Endothelial cell of umbilical vein (primary cell): Measurements from ENCODE around the gene INAVA. TPM values are rescaled to one million over a fixed set of nuclear protein-coding genes. Genes with fewer than 3 reads are reported as not detected.
A peak's percentile ranks its signal among the peaks of the same experiment; 100 is the strongest.

Experiments
- BruUV-seq: library from RNA; stranded (reverse); fragments of 400-500 nt; replicated peaks from 2 replicates; lab custom pipeline; 2021; lab: Mats Ljungman, UMichigan
- CTCF ChIA-PET: fragments of 300-600, 350-600 bp; sonication (Branson Sonifier 250); formaldehyde crosslinking; loops from one replicate; lab custom pipeline; 2021; ENCODE audit warnings: antibody characterized with exemption, inconsistent platforms; lab: Charles Lee
- POLR2A ChIA-PET: fragments of 300-600, 350-600 bp; sonication (Branson Sonifier 250); formaldehyde crosslinking; loops from one replicate; lab custom pipeline; 2021; ENCODE audit warnings: antibody characterized with exemption, inconsistent platforms; lab: Charles Lee
- DNase-seq: peaks from one replicate; pipeline ENCODE4 v3.0.0-alpha.2; 2011; ENCODE audit warnings: low read depth, low spot score
- FAIRE-seq: peaks from 2 replicates; lab custom pipeline; 2011; peaks lifted over from hg19 to GRCh38; lab: Jason Lieb, UNC
- H2AFZ ChIP-seq: 2 replicates; pipeline ENCODE4 v1.6.0; 2012; ENCODE audit warnings: low read depth, low read length, control low read depth, inconsistent platforms
- H3K27ac ChIP-seq: 2 replicates; pipeline ENCODE4 v1.5.1; 2011; ENCODE audit warnings: low read depth, mild to moderate bottlenecking, control low read depth, low read length, moderate library complexity; ENCODE audit not compliant: insufficient read depth
- H3K27me3 ChIP-seq, 2 experiments: 2 replicates each; pipeline versions ENCODE4 v1.6.0 to v1.6.1; 2011; ENCODE audit warnings: low read length in 2 of 2, mixed read lengths in 1 of 2; ENCODE audit not compliant: control insufficient read depth in 2 of 2, insufficient read depth in 2 of 2
- H3K36me3 ChIP-seq, 2 experiments: 2 replicates in 1 of 2; 3 replicates in 1 of 2; pipeline ENCODE4 v1.5.1; 2011; ENCODE audit warnings: low read length in 2 of 2, mild to moderate bottlenecking in 1 of 2, moderate library complexity in 1 of 2; ENCODE audit not compliant: control insufficient read depth in 2 of 2, insufficient read depth in 2 of 2; ENCODE audit errors: extremely low read depth in 1 of 2
- H3K4me1 ChIP-seq: 3 replicates; pipeline ENCODE4 v1.5.1; 2011; ENCODE audit warnings: mild to moderate bottlenecking, low read length; ENCODE audit not compliant: control insufficient read depth, insufficient read depth; ENCODE audit errors: extremely low read depth
- H3K4me2 ChIP-seq: 2 replicates; pipeline ENCODE4 v1.6.1; 2011; ENCODE audit warnings: low read length, control low read depth, mixed read lengths; ENCODE audit not compliant: insufficient read depth
- H3K4me3 ChIP-seq, 3 experiments: fragments of 200-600 bp in 1 of 3; sonication (generic), shearing (Covaris generic) in 1 of 3; replicated peaks in 1 of 3; 2 replicates each; pipeline ENCODE4 v1.5.1; 2011 to 2016; ENCODE audit warnings: control low read depth in 3 of 3, low read length in 3 of 3, mild to moderate bottlenecking in 2 of 3, inconsistent platforms in 1 of 3, low read depth in 1 of 3, moderate library complexity in 1 of 3; ENCODE audit not compliant: insufficient read depth in 1 of 3
- H3K79me2 ChIP-seq: 2 replicates; pipeline ENCODE4 v1.6.0; 2012; ENCODE audit warnings: low read length, inconsistent platforms; ENCODE audit not compliant: control insufficient read depth, insufficient read depth
- H3K9ac ChIP-seq: replicated peaks from 2 replicates; pipeline ENCODE3; 2011; ENCODE audit warnings: low read length, control low read depth; ENCODE audit not compliant: insufficient read depth; ENCODE audit errors: extremely low read depth
- H3K9me1 ChIP-seq: replicated peaks from 3 replicates; pipeline ENCODE4 v1.6.0; 2011; ENCODE audit warnings: mild to moderate bottlenecking, low read length; ENCODE audit not compliant: control insufficient read depth, insufficient read depth; ENCODE audit errors: extremely low read depth
- H3K9me3 ChIP-seq: replicated peaks from 2 replicates; pipeline ENCODE4 v1.5.1; 2012; ENCODE audit warnings: low read length, inconsistent platforms; ENCODE audit not compliant: control insufficient read depth, insufficient read depth
- H4K20me1 ChIP-seq: replicated peaks from 2 replicates; pipeline ENCODE3; 2011; ENCODE audit warnings: mild to moderate bottlenecking, low read length; ENCODE audit not compliant: control insufficient read depth, insufficient read depth; ENCODE audit errors: extremely low read depth
- EZH2 ChIP-seq: IDR thresholded peaks from 2 replicates; pipeline ENCODE4 v1.6.1; 2012; ENCODE audit warnings: borderline replicate concordance, low read depth, mild to moderate bottlenecking, moderate library complexity, low read length, inconsistent platforms; ENCODE audit not compliant: severe bottlenecking
- FOS ChIP-seq: IDR thresholded peaks from 2 replicates; pipeline ENCODE4 v1.6.1; 2011; ENCODE audit warnings: mild to moderate bottlenecking, low read length, moderate library complexity, borderline replicate concordance; ENCODE audit not compliant: insufficient read depth
- GATA2 ChIP-seq: IDR thresholded peaks from 2 replicates; pipeline ENCODE4 v1.7.0; 2011; ENCODE audit warnings: low read depth, mild to moderate bottlenecking, moderate library complexity, mixed read lengths, low read length; ENCODE audit not compliant: insufficient read length, insufficient read depth
- JUN ChIP-seq: IDR thresholded peaks from 2 replicates; pipeline ENCODE4 v1.6.1; 2011; ENCODE audit warnings: borderline replicate concordance, low read depth; ENCODE audit not compliant: insufficient read length, insufficient read depth
- MYC ChIP-seq: IDR thresholded peaks from one replicate; pipeline ENCODE4 v1.6.1; 2011; ENCODE audit warnings: mild to moderate bottlenecking, low read depth, low read length
- POLR2A ChIP-seq: IDR thresholded peaks from 2 replicates; pipeline ENCODE4 v1.6.1; 2012; ENCODE audit warnings: low read depth, mild to moderate bottlenecking, control low read depth, low read length
- POLR2AphosphoS5 ChIP-seq: IDR thresholded peaks from 2 replicates; pipeline ENCODE4 v1.6.1; 2012; ENCODE audit warnings: low read depth, mild to moderate bottlenecking, control low read depth, low read length, moderate library complexity; ENCODE audit not compliant: insufficient read depth
- dilution Hi-C: fragments of 300-500 bp; cut with MboI; formaldehyde crosslinking; loops from one replicate; pipeline ENCODE4 v1.15.0; 2019; ENCODE audit warnings: low sequenced_read_pairs; ENCODE audit not compliant: extremely low pct_ligation_motif_present
- intact Hi-C: fragments of 100-400 bp; cut with micrococcal nuclease; formaldehyde crosslinking; loops from one replicate; pipeline ENCODE4 v1.10.0; 2022
- polyA plus RNA-seq, 4 experiments: library from polyadenylated mRNA; depleted of rRNA in 3 of 4; stranded (reverse) in 3 of 4; unstranded in 1 of 4; fragments of >200 nt; gene quantifications; 2 replicates each; pipeline versions ENCODE4 v1.2.1 to v1.2.3, GENCODE V29; 2011 to 2012; ENCODE audit warnings: missing spikeins in 1 of 4
- total RNA-seq: library from RNA; stranded (reverse); gene quantifications from 2 replicates; pipeline ENCODE4 v1.2.3, GENCODE V29; 2021
- TF ChIP-seq, protein P1 (sequence below), 2 donors: IDR thresholded peaks; 1 replicate in 1 of 2; 2 replicates in 1 of 2; pipeline ENCODE4 v1.5.1; 2011; ENCODE audit warnings: low read length in 2 of 2, mild to moderate bottlenecking in 2 of 2, moderate library complexity in 2 of 2, control low read depth in 1 of 2, inconsistent platforms in 1 of 2, low read depth in 1 of 2; ENCODE audit not compliant: insufficient read depth in 1 of 2; ENCODE audit errors: extremely low read depth in 1 of 2
- TF ChIP-seq, protein P2 (sequence below): IDR thresholded peaks from 2 replicates; pipeline ENCODE4 v1.6.1; 2011; ENCODE audit not compliant: insufficient read depth, insufficient read length

The INAVA gene
- total and polyA plus RNA-seq, 2 donors (not counting 3 experiments of a cell fraction or from before 2014, with no cell fraction given): 0.42 TPM; not detected in 1

DNA sequence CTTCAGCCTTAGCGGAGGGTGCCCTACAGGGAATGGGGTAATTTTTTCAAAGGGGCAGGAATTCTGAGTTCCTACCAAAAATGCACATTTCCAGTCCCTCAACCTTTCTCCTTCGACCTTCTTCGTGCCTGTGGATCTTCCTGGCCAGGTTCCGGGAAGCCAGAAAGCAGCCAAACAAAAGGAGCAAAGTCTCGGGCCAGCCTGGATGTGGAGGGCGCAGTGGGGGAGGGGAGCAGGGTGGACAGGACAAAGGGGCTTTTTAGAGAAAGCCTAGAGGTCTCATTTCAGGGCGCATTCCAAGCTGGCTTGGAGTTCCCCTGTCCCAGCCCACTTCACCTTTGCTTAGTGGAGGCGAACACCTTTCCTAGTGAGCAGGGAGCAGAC, 2.9 kb upstream of the INAVA start:
- no peaks in the 10 kb centered on the region for H3K9me1 ChIP-seq
- H3K9ac ChIP-seq: no peak overlapping the region
- FAIRE-seq: no peak
- CTCF ChIA-PET: interaction anchor here (0.9 to 2.1 kb wide), 4 partner anchors 15 to 150 kb away, joined by 3 to 11 read pairs (median 4); no protein-coding TSS in a partner anchor
- peaks cover 39 to 46% of the 10 kb centered on the region in 2 experiments for H3K27me3 ChIP-seq
- DNase-seq: no peak
- no peak overlapping the region for H3K27ac ChIP-seq
- dilution Hi-C loops (no loop called here), intact Hi-C loops (loop anchor here (5.0 kb wide), 2 partner anchors 151 to 221 kb away; partner anchors contain the start of gene CACNA1S)
- POLR2A ChIA-PET: no interaction called here
- TF ChIP-seq MYC: no peak
- no peak for TF ChIP-seq FOS
- no peak for TF ChIP-seq JUN
- TF ChIP-seq, protein P1, sequence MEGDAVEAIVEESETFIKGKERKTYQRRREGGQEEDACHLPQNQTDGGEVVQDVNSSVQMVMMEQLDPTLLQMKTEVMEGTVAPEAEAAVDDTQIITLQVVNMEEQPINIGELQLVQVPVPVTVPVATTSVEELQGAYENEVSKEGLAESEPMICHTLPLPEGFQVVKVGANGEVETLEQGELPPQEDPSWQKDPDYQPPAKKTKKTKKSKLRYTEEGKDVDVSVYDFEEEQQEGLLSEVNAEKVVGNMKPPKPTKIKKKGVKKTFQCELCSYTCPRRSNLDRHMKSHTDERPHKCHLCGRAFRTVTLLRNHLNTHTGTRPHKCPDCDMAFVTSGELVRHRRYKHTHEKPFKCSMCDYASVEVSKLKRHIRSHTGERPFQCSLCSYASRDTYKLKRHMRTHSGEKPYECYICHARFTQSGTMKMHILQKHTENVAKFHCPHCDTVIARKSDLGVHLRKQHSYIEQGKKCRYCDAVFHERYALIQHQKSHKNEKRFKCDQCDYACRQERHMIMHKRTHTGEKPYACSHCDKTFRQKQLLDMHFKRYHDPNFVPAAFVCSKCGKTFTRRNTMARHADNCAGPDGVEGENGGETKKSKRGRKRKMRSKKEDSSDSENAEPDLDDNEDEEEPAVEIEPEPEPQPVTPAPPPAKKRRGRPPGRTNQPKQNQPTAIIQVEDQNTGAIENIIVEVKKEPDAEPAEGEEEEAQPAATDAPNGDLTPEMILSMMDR (IDR thresholded peaks at IDR 0.05; ENCODE audit: extremely low read depth in 1 of 2, insufficient read depth in 1 of 2, low read depth in 1 of 2, low read length in 2 of 2): no peak
- no TSS peak for BruUV-seq
- H2AFZ ChIP-seq: no peak overlapping the region
- peak overlapping the region; percentile 68 for H3K4me2 ChIP-seq
- no peaks in the 10 kb centered on the region for H4K20me1 ChIP-seq
- no peak overlapping the region for H3K4me3 ChIP-seq
- no peaks in the 10 kb centered on the region for H3K4me1 ChIP-seq
- H3K79me2 ChIP-seq: no peaks in the 10 kb centered on the region
- H3K36me3 ChIP-seq: no peaks in the 10 kb centered on the region
- H3K9me3 ChIP-seq: no peaks in the 10 kb centered on the region

DNA sequence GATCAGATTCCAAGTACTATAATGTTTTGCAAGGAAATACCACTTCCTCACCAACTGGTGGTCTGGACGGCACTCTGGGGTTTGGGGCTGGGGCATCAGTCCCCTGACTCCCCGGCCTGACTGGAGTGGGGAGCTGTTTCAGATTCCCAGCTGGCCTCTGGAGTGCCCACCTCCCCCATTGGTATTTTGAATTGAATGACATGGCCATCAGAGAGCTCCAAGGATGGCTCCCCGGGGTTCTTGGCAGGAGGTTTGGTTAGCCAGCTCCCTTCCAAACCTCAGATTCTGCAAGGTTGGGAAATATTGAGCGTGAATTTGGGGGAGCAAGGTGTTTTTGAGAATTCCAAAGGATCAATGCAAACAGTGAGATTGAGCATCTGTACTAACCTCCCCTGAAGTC, 2.2 kb upstream of the INAVA start:
- Histone ChIP-seq H3K4me1 (no peaks in the 10 kb centered on the region), H3K27ac (no peak overlapping the region), H3K27me3 (peaks cover 39 to 48% of the 10 kb centered on the region in 2 experiments), H3K36me3 (no peaks in the 10 kb centered on the region), H3K9me3 (no peaks in the 10 kb centered on the region), H3K9me1 (no peaks in the 10 kb centered on the region), H3K4me3 (no peak overlapping the region), H3K9ac (no peak overlapping the region), H4K20me1 (no peaks in the 10 kb centered on the region), H3K79me2 (no peaks in the 10 kb centered on the region), H3K4me2 (no peak overlapping the region), H2AFZ (no peak overlapping the region)
- TF ChIP-seq FOS: no peak
- TF ChIP-seq MYC: no peak
- TF ChIP-seq POLR2A: no peak
- TF ChIP-seq, protein P2, sequence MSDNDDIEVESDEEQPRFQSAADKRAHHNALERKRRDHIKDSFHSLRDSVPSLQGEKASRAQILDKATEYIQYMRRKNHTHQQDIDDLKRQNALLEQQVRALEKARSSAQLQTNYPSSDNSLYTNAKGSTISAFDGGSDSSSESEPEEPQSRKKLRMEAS: no peak
- no peak for TF ChIP-seq POLR2AphosphoS5
- TF ChIP-seq JUN: no peak
- TF ChIP-seq EZH2: no peak
- TF ChIP-seq, protein P1 (IDR thresholded peaks at IDR 0.05; ENCODE audit: extremely low read depth in 1 of 2, insufficient read depth in 1 of 2, low read depth in 1 of 2, low read length in 2 of 2): no peak
- TF ChIP-seq GATA2: no peak
- dilution Hi-C loops: no loop called here
- DNase-seq (no peak), FAIRE-seq (no peak)
- POLR2A ChIA-PET: no interaction called here
- CTCF ChIA-PET: no interaction called here
- BruUV-seq: no TSS peak
- intact Hi-C loops: loop anchor here (5.0 kb wide), 2 partner anchors 150 to 220 kb away; partner anchors contain the start of gene CACNA1S
